GDM1 (cell line): ENCODE results near the gene FOXP2.
"Not testable (repeated sequence)": the region's sequence is repeated elsewhere in the genome, so short reads cannot be mapped to it uniquely, and the experiment has no call there.

Experiments used
- DNase-seq: peaks from one replicate; lab custom pipeline; 2025; lab: John Stamatoyannopoulos, UW

The FOXP2 gene

GRCh38 chr7:114422507-114423501, 8.2 kb downstream of the FOXP2 start:
- DNase-seq, result no peak

GRCh38 chr7:114426382-114426781, 11.8 kb downstream of the FOXP2 start:
- DNase-seq, result no peak

- DNase-seq, result no peak
Measured at GRCh38 chr7:114426824-114427223, 12.2 kb downstream of the FOXP2 start.

GRCh38 chr7:114428211-114428610, 13.6 kb downstream of the FOXP2 start:
- no peak for DNase-seq

GRCh38 chr7:114431189-114431588, 16.6 kb downstream of the FOXP2 start:
- no peak for DNase-seq

GRCh38 chr7:114432061-114432460, 17.4 kb downstream of the FOXP2 start:
- no peak for DNase-seq

GRCh38 chr7:114432703-114433102, 18.1 kb downstream of the FOXP2 start:
- DNase-seq, result no peak

GRCh38 chr7:114439581-114439980, 25.0 kb downstream of the FOXP2 start:
- DNase-seq, result no peak

GRCh38 chr7:114440927-114441326, 26.3 kb downstream of the FOXP2 start:
- DNase-seq, result not testable (repeated sequence)

- no peak for DNase-seq
Measured at GRCh38 chr7:114444196-114444595, 29.6 kb downstream of the FOXP2 start.

GRCh38 chr7:114450431-114450830, 35.8 kb downstream of the FOXP2 start:
- no peak for DNase-seq

- no peak for DNase-seq
Measured at GRCh38 chr7:114459574-114459973, 45.0 kb downstream of the FOXP2 start.

- DNase-seq, result no peak
Measured at GRCh38 chr7:114460021-114460420, 45.4 kb downstream of the FOXP2 start.

GRCh38 chr7:114466917-114467316, 52.3 kb downstream of the FOXP2 start:
- no peak for DNase-seq

- DNase-seq, result no peak
Measured at GRCh38 chr7:114468844-114469243, 54.2 kb downstream of the FOXP2 start.

- DNase-seq, result no peak
Measured at GRCh38 chr7:114472896-114473512, 58.4 kb downstream of the FOXP2 start.

- DNase-seq, result no peak
Measured at GRCh38 chr7:114478384-114478783, 63.8 kb downstream of the FOXP2 start.

GRCh38 chr7:114481999-114482398, 67.4 kb downstream of the FOXP2 start:
- DNase-seq, result no peak

- DNase-seq, result no peak
Measured at GRCh38 chr7:114484226-114484625, 69.6 kb downstream of the FOXP2 start.

GRCh38 chr7:114487174-114487573, 72.6 kb downstream of the FOXP2 start:
- DNase-seq, result no peak

- DNase-seq, result no peak
Measured at GRCh38 chr7:114488696-114489095, 74.1 kb downstream of the FOXP2 start.

GRCh38 chr7:114497491-114497890, 82.9 kb downstream of the FOXP2 start:
- not testable (repeated sequence) for DNase-seq
